AG04450 (cell line): Measurements from ENCODE around the gene WNK4. TPM values are rescaled to one million over a fixed set of nuclear protein-coding genes. Genes with fewer than 3 reads are reported as not detected.

Experiments
- CTCF ChIA-PET: fragments of 300-600, 350-600 bp; formaldehyde crosslinking; extraction: SDS; loops from one replicate; lab custom pipeline; 2022; ENCODE audit warnings: antibody characterized with exemption, inconsistent platforms; lab: Charles Lee
- POLR2A ChIA-PET: fragments of 350-600 bp; formaldehyde crosslinking; extraction: SDS; loops from one replicate; lab custom pipeline; 2021; ENCODE audit warnings: antibody characterized with exemption, inconsistent platforms; lab: Yijun Ruan, JAX
- DNase-seq: peaks from one replicate; pipeline ENCODE4 v3.0.0-alpha.2; 2011; ENCODE audit warnings: low read depth, low spot score
- H3K27ac ChIP-seq: one replicate; pipeline ENCODE4 v1.5.1; 2012; ENCODE audit warnings: low read depth, low read length, control low read depth
- H3K27me3 ChIP-seq: one replicate; pipeline ENCODE4 v1.6.0; 2012; ENCODE audit warnings: low read length; ENCODE audit not compliant: control insufficient read depth, insufficient read depth
- H3K4me3 ChIP-seq: 2 replicates; pipeline ENCODE4 v1.5.1; 2011; ENCODE audit warnings: mild to moderate bottlenecking, low read depth, low read length, control low read depth
- H3K9me3 ChIP-seq: 2 replicates; pipeline ENCODE4 v1.5.1; 2012; ENCODE audit warnings: low read length; ENCODE audit not compliant: control insufficient read depth, insufficient read depth
- polyA plus RNA-seq: library from polyadenylated mRNA; depleted of rRNA; stranded (reverse); fragments of >200 nt; gene quantifications from 2 replicates; pipeline ENCODE4 v1.2.3, GENCODE V29; 2011
- TF ChIP-seq, protein P1 (sequence below): IDR thresholded peaks from 2 replicates; pipeline ENCODE4 v1.5.1; 2011; ENCODE audit warnings: low read depth, low read length, control low read depth, inconsistent platforms

Gene WNK4
- polyA plus RNA-seq, 1 experiment: 2.3 TPM

GRCh38 chr17:42787266-42787665, 6.9 kb downstream of the WNK4 start:
- Histone ChIP-seq H3K9me3 (peaks cover 5% of the 10 kb centered on the region; the same call in 1 of the 2 replicates), H3K27me3 (no peaks in the 10 kb centered on the region), H3K4me3 (no peak overlapping the region), H3K27ac (no peak overlapping the region)
- DNase-seq: no peak
- TF ChIP-seq, protein P1, sequence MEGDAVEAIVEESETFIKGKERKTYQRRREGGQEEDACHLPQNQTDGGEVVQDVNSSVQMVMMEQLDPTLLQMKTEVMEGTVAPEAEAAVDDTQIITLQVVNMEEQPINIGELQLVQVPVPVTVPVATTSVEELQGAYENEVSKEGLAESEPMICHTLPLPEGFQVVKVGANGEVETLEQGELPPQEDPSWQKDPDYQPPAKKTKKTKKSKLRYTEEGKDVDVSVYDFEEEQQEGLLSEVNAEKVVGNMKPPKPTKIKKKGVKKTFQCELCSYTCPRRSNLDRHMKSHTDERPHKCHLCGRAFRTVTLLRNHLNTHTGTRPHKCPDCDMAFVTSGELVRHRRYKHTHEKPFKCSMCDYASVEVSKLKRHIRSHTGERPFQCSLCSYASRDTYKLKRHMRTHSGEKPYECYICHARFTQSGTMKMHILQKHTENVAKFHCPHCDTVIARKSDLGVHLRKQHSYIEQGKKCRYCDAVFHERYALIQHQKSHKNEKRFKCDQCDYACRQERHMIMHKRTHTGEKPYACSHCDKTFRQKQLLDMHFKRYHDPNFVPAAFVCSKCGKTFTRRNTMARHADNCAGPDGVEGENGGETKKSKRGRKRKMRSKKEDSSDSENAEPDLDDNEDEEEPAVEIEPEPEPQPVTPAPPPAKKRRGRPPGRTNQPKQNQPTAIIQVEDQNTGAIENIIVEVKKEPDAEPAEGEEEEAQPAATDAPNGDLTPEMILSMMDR: no peak
- ChIA-PET CTCF (no interaction called here), POLR2A (interaction anchor here (1.0 kb wide), 1 partner anchor 24 kb away, joined by 4 read pairs; no protein-coding TSS in a partner anchor)

GRCh38 chr17:42791948-42792347, 11.5 kb downstream of the WNK4 start:
- TF ChIP-seq, protein P1: no peak
- Histone ChIP-seq H3K27ac (no peak overlapping the region), H3K9me3 (no peaks in the 10 kb centered on the region), H3K4me3 (no peak overlapping the region), H3K27me3 (no peaks in the 10 kb centered on the region)
- ChIA-PET POLR2A (interaction anchor here (1.1 to 1.2 kb wide), 2 partner anchors 9 to 42 kb away, joined by 3 to 4 read pairs; no protein-coding TSS in a partner anchor), CTCF (interaction anchor here (1.3 kb wide), 1 partner anchor 28 kb away, joined by 5 read pairs; no protein-coding TSS in a partner anchor)
- no peak for DNase-seq

DNA sequence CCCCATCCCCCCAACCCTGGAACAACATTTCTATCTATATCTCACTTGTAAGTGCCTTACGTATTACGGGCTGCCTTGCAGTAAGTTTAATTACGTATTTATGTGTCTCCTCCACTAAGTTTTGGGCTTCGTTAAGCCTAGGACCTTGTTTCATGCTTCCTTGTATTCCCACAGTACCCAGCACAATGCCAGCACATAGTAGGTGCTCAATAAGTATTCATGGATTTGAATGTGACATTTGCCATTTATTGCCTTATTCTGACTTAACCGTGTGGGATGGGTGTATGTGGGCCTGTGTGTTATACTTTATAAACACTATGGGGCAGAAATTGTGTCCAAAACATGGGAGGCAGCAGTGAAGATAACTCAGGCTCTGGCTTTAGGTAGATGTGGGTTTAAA, 12.1 kb downstream of the WNK4 start:
- DNase-seq: no peak
- H3K9me3 ChIP-seq: no peaks in the 10 kb centered on the region
- ChIA-PET CTCF (interaction anchor here (1.3 kb wide), 1 partner anchor 29 kb away, joined by 5 read pairs; no protein-coding TSS in a partner anchor), POLR2A (no interaction called here)
- TF ChIP-seq, protein P1: no peak
- no peak overlapping the region for H3K27ac ChIP-seq
- no peak overlapping the region for H3K4me3 ChIP-seq
- H3K27me3 ChIP-seq: no peaks in the 10 kb centered on the region

DNA sequence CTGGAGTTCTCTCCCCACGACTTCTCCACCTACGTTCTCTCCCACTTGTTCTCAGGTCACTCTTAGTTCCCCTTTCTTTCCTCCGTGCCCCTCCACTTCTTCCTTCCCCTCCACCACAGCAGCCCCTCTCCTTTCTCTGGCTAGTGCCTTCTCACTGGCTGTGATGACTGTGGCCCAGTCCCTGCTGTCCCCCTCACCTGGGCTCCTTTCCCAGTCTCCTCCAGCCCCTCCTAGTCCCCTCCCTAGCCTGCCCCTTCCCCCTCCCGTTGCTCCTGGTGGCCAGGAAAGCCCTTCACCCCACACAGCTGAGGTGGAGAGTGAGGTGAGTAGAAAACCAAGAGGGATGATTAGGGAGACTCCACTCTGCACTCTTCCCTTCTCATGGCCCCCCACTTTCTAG, 14.7 kb downstream of the WNK4 start:
- Histone ChIP-seq H3K9me3 (no peaks in the 10 kb centered on the region; the same call in 1 of the 2 replicates), H3K27ac (no peak overlapping the region), H3K4me3 (no peak overlapping the region), H3K27me3 (no peaks in the 10 kb centered on the region)
- TF ChIP-seq, protein P1: no peak
- DNase-seq: no peak
- ChIA-PET CTCF (no interaction called here), POLR2A (interaction anchor here (0.7 kb wide), 1 partner anchor 22 kb away, joined by 3 read pairs; the partner anchor contains the start of gene VPS25)

GRCh38 chr17:42795465-42795864, 15.1 kb downstream of the WNK4 start:
- Histone ChIP-seq H3K9me3 (no peaks in the 10 kb centered on the region; the same call in 1 of the 2 replicates), H3K27ac (no peak overlapping the region), H3K4me3 (no peak overlapping the region), H3K27me3 (no peaks in the 10 kb centered on the region)
- ChIA-PET POLR2A (interaction anchor here (0.5 to 0.7 kb wide), 2 partner anchors 22 to 169 kb away, joined by 3 read pairs; partner anchors contain the start of gene VPS25), CTCF (no interaction called here)
- TF ChIP-seq, protein P1: no peak
- DNase-seq: no peak
